Right atrium auricular region (tissue), 2 donors: ENCODE results near the gene APIP. TPM values are rescaled to one million over a fixed set of nuclear protein-coding genes. Genes with fewer than 3 reads are reported as not detected.

Experiments
- DNase-seq: peaks from one replicate; pipeline ENCODE4 v3.0.0-alpha.2; 2019; ENCODE audit warnings: low spot score
- H3K27ac ChIP-seq, 2 donors: fragments of 200-600 bp; sonication (generic); 1 replicate in 1 of 2; 2 replicates in 1 of 2; pipeline ENCODE4 v1.5.1; 2016 to 2019
- H3K27me3 ChIP-seq, 2 donors: fragments of 200-600 bp; sonication (generic); one replicate each; pipeline versions ENCODE4 v1.5.1 to v1.6.0; 2017 to 2019
- H3K36me3 ChIP-seq: fragments of 200-600 bp; sonication (generic); one replicate; pipeline ENCODE4 v1.5.1; 2016
- H3K4me1 ChIP-seq, 2 donors: fragments of 200-600 bp; sonication (generic); one replicate each; pipeline versions ENCODE4 v1.5.1 to v1.6.0; 2017 to 2019
- H3K4me3 ChIP-seq, 2 donors: fragments of 200-600 bp; sonication (generic); 1 replicate in 1 of 2; 2 replicates in 1 of 2; pipeline ENCODE4 v1.5.1; 2017 to 2019; ENCODE audit warnings: mild to moderate bottlenecking in 1 of 2, moderate library complexity in 1 of 2
- H3K9me3 ChIP-seq, 2 donors: fragments of 200-600 bp; sonication (generic); one replicate each; pipeline ENCODE4 v1.5.1; 2019
- total RNA-seq, 2 donors: library from RNA; depleted of rRNA; stranded (reverse); fragments of >200 nt; gene quantifications; one replicate each; pipeline ENCODE4 v1.1.0, GENCODE V29; 2016
- TF ChIP-seq, protein P1 (sequence below), 2 donors: fragments of 200-600 bp; sonication (generic); IDR thresholded peaks; one replicate each; pipeline ENCODE4 v1.5.1; 2019; ENCODE audit warnings: antibody characterized with exemption in 2 of 2

Gene APIP
- total RNA-seq, 2 donors from 2014 or later = 19.1 to 20.7 TPM

DNA sequence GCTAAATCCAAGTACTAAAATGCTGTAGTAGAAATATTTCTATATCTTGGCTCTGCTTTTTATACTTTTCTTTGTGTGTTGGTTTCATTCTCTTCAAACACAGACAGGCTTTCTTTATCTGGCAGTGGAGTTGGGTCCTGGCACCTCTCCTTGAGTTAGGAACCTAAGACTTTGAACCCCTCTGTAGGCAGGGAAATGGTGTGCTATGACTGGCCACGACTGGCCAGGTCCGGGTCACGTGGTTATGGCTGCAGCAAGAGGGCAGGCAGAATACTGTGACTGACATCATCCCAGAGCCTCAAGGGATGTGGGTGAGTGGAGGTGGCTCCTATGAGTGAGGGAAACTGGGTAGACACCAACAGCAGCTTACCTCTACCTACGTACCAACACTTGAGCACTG lies 42.0 kb downstream of the APIP start:
- Histone ChIP-seq H3K4me3 (no peak overlapping the region), H3K36me3 (no peaks in the 10 kb centered on the region), H3K9me3 (no peaks in the 10 kb centered on the region), H3K27me3 (no peaks in the 10 kb centered on the region), H3K27ac (no peak overlapping the region), H3K4me1 (no peaks in the 10 kb centered on the region)
- TF ChIP-seq, protein P1, sequence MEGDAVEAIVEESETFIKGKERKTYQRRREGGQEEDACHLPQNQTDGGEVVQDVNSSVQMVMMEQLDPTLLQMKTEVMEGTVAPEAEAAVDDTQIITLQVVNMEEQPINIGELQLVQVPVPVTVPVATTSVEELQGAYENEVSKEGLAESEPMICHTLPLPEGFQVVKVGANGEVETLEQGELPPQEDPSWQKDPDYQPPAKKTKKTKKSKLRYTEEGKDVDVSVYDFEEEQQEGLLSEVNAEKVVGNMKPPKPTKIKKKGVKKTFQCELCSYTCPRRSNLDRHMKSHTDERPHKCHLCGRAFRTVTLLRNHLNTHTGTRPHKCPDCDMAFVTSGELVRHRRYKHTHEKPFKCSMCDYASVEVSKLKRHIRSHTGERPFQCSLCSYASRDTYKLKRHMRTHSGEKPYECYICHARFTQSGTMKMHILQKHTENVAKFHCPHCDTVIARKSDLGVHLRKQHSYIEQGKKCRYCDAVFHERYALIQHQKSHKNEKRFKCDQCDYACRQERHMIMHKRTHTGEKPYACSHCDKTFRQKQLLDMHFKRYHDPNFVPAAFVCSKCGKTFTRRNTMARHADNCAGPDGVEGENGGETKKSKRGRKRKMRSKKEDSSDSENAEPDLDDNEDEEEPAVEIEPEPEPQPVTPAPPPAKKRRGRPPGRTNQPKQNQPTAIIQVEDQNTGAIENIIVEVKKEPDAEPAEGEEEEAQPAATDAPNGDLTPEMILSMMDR (IDR thresholded peaks at IDR 0.05) = no peak
- DNase-seq = no peak

DNA sequence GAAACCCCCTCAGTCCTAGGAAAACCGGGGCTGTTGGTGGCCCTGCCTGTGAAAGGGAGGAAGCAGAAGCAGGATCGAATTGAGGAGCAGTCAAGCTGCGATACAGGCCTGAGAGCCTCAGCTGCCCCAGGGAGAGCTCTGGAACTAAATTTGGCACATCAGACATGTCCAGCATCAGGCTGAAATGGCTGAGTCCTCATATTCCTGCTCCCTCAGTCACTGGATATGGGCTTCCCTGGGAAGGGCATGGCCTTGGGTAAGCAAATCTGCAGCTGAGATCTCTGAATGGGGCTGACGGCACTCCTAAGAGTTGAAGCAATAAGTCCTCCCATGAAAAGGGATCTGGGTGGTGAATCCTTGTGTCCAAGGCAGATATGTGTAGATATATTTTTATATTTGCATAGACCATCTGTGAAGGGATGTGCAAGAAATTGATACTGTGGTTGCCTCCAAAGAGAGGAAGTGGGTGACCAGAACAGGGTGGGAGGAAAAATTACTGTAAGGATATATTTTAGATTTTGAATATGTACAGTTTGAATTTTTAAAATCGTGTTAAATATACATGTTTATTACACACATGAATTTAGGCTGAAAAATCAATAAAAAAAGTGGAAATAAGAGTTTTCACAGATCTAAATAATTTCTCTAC lies 45.5 kb downstream of the APIP start:
- Histone ChIP-seq H3K27me3 (no peaks in the 10 kb centered on the region), H3K27ac (no peak overlapping the region), H3K4me1 (no peaks in the 10 kb centered on the region), H3K9me3 (no peaks in the 10 kb centered on the region), H3K36me3 (no peaks in the 10 kb centered on the region), H3K4me3 (no peak overlapping the region)
- no peak for DNase-seq
- TF ChIP-seq, protein P1 (IDR thresholded peaks at IDR 0.05) = no peak

DNA sequence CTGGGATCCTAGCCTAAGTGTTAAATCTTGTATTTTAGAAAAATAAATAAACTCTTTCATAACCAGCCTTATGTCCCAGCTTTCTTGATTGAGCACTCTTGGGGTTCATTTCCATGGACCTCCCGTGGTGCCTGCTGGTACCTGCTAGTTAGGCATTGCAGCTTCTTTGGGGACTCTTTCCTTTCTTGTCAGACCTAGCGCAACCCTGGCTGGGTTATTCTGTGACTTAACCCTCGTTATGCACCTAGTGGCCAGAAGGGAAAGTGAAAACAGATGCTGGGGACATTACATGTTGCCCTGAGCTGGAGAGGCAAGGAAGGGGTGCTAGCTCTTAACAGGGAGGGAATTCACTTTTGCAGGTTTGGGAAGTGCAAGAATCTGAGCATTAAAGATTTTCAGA lies 46.8 kb downstream of the APIP start:
- H3K36me3 ChIP-seq = no peaks in the 10 kb centered on the region
- H3K4me3 ChIP-seq = no peak overlapping the region
- H3K9me3 ChIP-seq = no peaks in the 10 kb centered on the region
- H3K4me1 ChIP-seq = no peaks in the 10 kb centered on the region
- no peak overlapping the region for H3K27ac ChIP-seq
- TF ChIP-seq, protein P1 (IDR thresholded peaks at IDR 0.05) = no peak
- DNase-seq = no peak
- no peaks in the 10 kb centered on the region for H3K27me3 ChIP-seq

DNA sequence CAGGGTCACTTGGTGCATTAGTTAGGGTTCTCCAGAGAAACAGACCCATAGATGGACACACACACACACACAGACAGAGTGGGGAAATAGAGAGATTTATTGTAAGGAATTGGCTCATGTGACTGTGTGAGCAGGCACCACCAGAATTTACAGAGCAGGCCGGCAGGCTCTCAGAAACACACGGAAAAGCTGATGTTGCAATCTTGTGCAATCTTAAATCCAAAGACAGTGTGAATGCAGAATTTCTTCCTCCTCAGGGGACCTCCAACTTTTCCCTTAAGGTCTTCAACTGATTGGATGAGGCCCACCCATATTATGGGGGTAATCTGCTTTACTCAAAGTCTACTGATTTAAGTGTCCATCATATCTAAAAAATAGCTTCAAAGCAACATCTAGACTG lies 49.8 kb downstream of the APIP start:
- TF ChIP-seq, protein P1 (IDR thresholded peaks at IDR 0.05) = no peak
- H3K4me1 ChIP-seq = no peaks in the 10 kb centered on the region
- H3K27me3 ChIP-seq = no peaks in the 10 kb centered on the region
- H3K27ac ChIP-seq = no peak overlapping the region
- H3K36me3 ChIP-seq = no peaks in the 10 kb centered on the region
- H3K9me3 ChIP-seq = no peaks in the 10 kb centered on the region
- DNase-seq = no peak
- H3K4me3 ChIP-seq = no peak overlapping the region

DNA sequence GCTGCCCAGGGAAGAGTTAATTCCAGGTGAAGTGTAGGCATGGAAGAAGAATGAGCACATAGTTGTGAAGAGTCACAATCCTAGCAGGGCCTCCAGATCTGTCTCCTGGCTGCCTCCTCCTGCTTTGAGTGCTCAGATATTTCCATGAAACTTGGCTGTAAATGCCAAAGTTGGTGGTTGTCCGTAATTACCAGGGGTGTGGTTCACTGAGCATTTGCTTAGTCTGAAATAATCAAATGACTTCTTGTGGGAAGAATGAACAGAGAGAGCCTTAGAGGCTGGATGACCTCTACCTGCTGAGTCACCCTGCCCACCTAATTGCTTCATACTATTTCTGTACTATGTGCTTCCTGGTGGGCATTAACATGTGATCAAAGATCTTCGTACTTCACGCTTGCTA lies 50.9 kb downstream of the APIP start:
- H3K36me3 ChIP-seq = no peaks in the 10 kb centered on the region
- no peak overlapping the region for H3K4me3 ChIP-seq

More for the DNA sequence above, 50.9 kb downstream of the APIP start:
- H3K27me3 ChIP-seq = no peaks in the 10 kb centered on the region
- H3K27ac ChIP-seq = no peak overlapping the region
- no peaks in the 10 kb centered on the region for H3K9me3 ChIP-seq
- TF ChIP-seq, protein P1 (IDR thresholded peaks at IDR 0.05) = no peak
- DNase-seq = no peak
- H3K4me1 ChIP-seq = no peaks in the 10 kb centered on the region
